Liver (tissue), 2 donors: Measurements from ENCODE around the gene LIPJ.

Experiments used
- MAX ChIP-seq: IDR thresholded peaks from 2 replicates; pipeline ENCODE4 v1.6.1; 2016; ENCODE audit warnings: antibody characterized with exemption
- TF ChIP-seq, protein P1 (sequence below): fragments of 150-350 bp; IDR thresholded peaks from 2 replicates; pipeline ENCODE4 v1.5.1; 2017; ENCODE audit warnings: improper control_type of control experiment, low read depth, low read length; ENCODE audit not compliant: missing input control
- donor health status: healthy.

- TF ChIP-seq, protein P1, sequence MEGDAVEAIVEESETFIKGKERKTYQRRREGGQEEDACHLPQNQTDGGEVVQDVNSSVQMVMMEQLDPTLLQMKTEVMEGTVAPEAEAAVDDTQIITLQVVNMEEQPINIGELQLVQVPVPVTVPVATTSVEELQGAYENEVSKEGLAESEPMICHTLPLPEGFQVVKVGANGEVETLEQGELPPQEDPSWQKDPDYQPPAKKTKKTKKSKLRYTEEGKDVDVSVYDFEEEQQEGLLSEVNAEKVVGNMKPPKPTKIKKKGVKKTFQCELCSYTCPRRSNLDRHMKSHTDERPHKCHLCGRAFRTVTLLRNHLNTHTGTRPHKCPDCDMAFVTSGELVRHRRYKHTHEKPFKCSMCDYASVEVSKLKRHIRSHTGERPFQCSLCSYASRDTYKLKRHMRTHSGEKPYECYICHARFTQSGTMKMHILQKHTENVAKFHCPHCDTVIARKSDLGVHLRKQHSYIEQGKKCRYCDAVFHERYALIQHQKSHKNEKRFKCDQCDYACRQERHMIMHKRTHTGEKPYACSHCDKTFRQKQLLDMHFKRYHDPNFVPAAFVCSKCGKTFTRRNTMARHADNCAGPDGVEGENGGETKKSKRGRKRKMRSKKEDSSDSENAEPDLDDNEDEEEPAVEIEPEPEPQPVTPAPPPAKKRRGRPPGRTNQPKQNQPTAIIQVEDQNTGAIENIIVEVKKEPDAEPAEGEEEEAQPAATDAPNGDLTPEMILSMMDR = no peak
- no peak for TF ChIP-seq MAX
Observed at GRCh38 chr10:88592381-88592780, 5.8 kb downstream of the LIPJ start.
